ENCODE measurements around the gene MED22. TPM values are rescaled to one million over a fixed set of nuclear protein-coding genes. Genes with fewer than 3 reads are reported as not detected.

MED22 gene
- total RNA-seq, 1 experiment from 2014 or later = 18.6 TPM

DNA sequence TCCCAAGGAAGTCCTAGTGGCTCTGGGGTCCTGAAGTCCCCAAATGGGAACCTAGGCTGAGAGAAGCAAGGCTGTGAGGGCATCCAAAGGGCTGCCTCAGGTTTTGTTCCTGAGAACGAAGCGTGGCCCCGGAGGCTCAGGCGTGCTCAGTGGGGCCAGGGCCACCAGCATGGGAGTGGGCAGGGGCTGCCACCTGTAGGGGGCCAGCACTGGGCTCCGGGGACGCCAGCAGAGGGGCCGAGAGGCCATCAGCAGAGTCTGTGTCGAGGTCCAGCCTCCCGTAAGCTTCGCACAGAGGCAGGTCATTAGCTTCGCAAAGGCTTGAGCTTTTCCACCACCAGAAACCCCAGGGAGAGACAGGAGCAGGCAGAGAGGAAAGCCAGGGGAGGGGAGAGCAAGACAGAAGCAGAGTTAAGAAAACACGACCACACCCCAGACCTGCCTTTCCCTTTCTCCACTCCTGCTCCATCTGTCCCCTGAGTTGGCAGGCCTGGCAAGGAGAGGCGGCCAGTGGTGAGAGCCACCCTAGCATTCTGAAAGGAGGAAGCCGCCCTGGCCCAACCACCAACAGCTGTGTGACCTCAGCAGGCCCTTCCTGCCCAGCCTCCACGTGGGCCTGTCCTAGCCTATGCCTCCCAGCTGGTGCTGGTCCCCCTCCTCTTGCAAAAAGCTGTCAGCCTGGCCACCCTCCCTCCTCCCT is 6.4 kb downstream of the MED22 start:
- TF ChIP-seq EZH2 (IDR thresholded peaks at IDR 0.05) (no peak), EGR1 (IDR thresholded peaks at IDR 0.05; ENCODE audit: low read depth) (no peak), EZH2phosphoT487 (IDR thresholded peaks at IDR 0.05; ENCODE audit: borderline replicate concordance) (no peak), CBX3 (IDR thresholded peaks at IDR 0.05; ENCODE audit: low read depth) (no peak), SP1 (IDR thresholded peaks at IDR 0.05; ENCODE audit: low read depth) (no peak), POLR2A (IDR thresholded peaks at IDR 0.05; ENCODE audit: borderline replicate concordance, extremely low read depth, insufficient read depth, insufficient read length) (no peak), REST (IDR thresholded peaks at IDR 0.05; ENCODE audit: low read depth) (no peak), MAX (IDR thresholded peaks at IDR 0.05) (no peak), RAD21 (IDR thresholded peaks at IDR 0.05; ENCODE audit: low read depth) (no peak), ZNF274 (IDR thresholded peaks at IDR 0.05; ENCODE audit: low read depth, low read length) (no peak), ELF1 (IDR thresholded peaks at IDR 0.05; ENCODE audit: borderline replicate concordance, low read depth) (no peak)
- TF ChIP-seq, protein P1, sequence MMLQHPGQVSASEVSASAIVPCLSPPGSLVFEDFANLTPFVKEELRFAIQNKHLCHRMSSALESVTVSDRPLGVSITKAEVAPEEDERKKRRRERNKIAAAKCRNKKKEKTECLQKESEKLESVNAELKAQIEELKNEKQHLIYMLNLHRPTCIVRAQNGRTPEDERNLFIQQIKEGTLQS (IDR thresholded peaks at IDR 0.05) = no peak

More for the DNA sequence above, 6.4 kb downstream of the MED22 start:
- Histone ChIP-seq H3K9ac (ENCODE audit: low read length) (no peak overlapping the region), H3K36me3 (ENCODE audit: control insufficient read depth in 1 of 2, insufficient read depth in 2 of 2, low read length in 2 of 2) (peaks cover 33 to 45% of the 10 kb centered on the region in 2 experiments), H4K20me1 (ENCODE audit: insufficient read depth) (no peaks in the 10 kb centered on the region), H3K9me3 (ENCODE audit: control insufficient read depth in 1 of 2, insufficient read depth in 1 of 2, low read depth in 1 of 2, low read length in 2 of 2) (no peaks in the 10 kb centered on the region), H3K4me2 (ENCODE audit: low read length) (no peak overlapping the region), H2AFZ (ENCODE audit: low read depth, low read length, poor library complexity, severe bottlenecking) (no peak overlapping the region), H3K27me3 (ENCODE audit: insufficient read depth, low read length) (no peaks in the 10 kb centered on the region), H3K4me1 (ENCODE audit: control insufficient read depth in 1 of 2, insufficient read depth in 2 of 2, low read length in 2 of 2) (peaks cover 7 to 12% of the 10 kb centered on the region in 2 experiments), H3K4me3 (replicated peaks in 1 of 2; ENCODE audit: low read depth in 1 of 2, low read length in 2 of 2) (no peak overlapping the region), H3K9me2 (ENCODE audit: insufficient read depth) (no peaks in the 10 kb centered on the region), H3K27ac (ENCODE audit: low read depth, low read length) (no peak overlapping the region), H3K79me2 (ENCODE audit: insufficient read depth, low read length) (peaks cover 13% of the 10 kb centered on the region; the same call in 1 of the 2 replicates)
- ATAC-seq = 0 out of 2 replicates have a peak, but pooled peaks have one; percentile 4
- intact Hi-C loops (cut with micrococcal nuclease) = no loop called here
- BruUV-seq (replicated peaks) = no TSS peak
- RAD21 ChIA-PET (ENCODE audit: low non-redundant PET in 1 of 2, low total read pairs in 2 of 2, uncharacterized antibody in 2 of 2, unreplicated experiment in 2 of 2) = no interaction called here
- POLR2A ChIA-PET = interaction anchor here (1.0 kb wide), 1 partner anchor 15 kb away, joined by 4 read pairs; the partner anchor contains the start of genes SURF1 and SURF2
- CTCF ChIA-PET = interaction anchor here (0.7 to 0.8 kb wide), 2 partner anchors 10 to 12 kb away, joined by 3 read pairs; no protein-coding TSS in a partner anchor
- no peak for DNase-seq (ENCODE audit: low read depth, low spot score)
